GM12878 (cell line): Measurements from ENCODE around the gene TH. TPM values are rescaled to one million over a fixed set of nuclear protein-coding genes. Genes with fewer than 3 reads are reported as not detected.

Experiments used
- ATAC-seq: fragments of 200-7000 bp; cut with Tn5 transposase; 3 replicates; pipeline ENCODE4 v1.9.1; 2020; ENCODE audit warnings: mild to moderate bottlenecking, moderate library complexity
- BruUV-seq: library from RNA; stranded (reverse); fragments of 400-500 nt; replicated peaks from 2 replicates; lab custom pipeline; 2021; lab: Mats Ljungman, UMichigan
- CTCF ChIA-PET: fragments of 300-600 bp; sonication (Branson Sonifier 250); formaldehyde crosslinking; extraction: SDS; loops from one replicate; lab custom pipeline; 2021; ENCODE audit warnings: inconsistent platforms; lab: Yijun Ruan, JAX
- POLR2A ChIA-PET: fragments of 350-600 bp; formaldehyde crosslinking; extraction: SDS; loops from one replicate; lab custom pipeline; 2021; ENCODE audit warnings: inconsistent platforms; lab: Charles Lee
- RAD21 ChIA-PET: fragments of 300-600 bp; sonication (Branson Sonifier 250); formaldehyde crosslinking; loops from one replicate; lab custom pipeline; 2023; ENCODE audit warnings: antibody characterized with exemption; ENCODE audit not compliant: unreplicated experiment; lab: Charles Lee
- SMC1A ChIA-PET: fragments of 300-600 bp; sonication (Branson Sonifier 250); formaldehyde crosslinking; loops from one replicate; lab custom pipeline; 2023; ENCODE audit not compliant: unreplicated experiment, uncharacterized antibody; lab: Charles Lee
- DNase-seq: peaks from one replicate; pipeline ENCODE4 v3.0.0-alpha.2; 2011; ENCODE audit warnings: low read depth, low spot score
- FAIRE-seq: peaks from 3 replicates; lab custom pipeline; 2011; peaks lifted over from hg19 to GRCh38; lab: Jason Lieb, UNC
- H2AFZ ChIP-seq: 2 replicates; pipeline ENCODE4 v1.6.0; 2011; ENCODE audit warnings: low read depth, low read length, control low read depth; ENCODE audit not compliant: control insufficient read depth
- H3K27ac ChIP-seq: 2 replicates; pipeline ENCODE4 v1.5.1; 2011; ENCODE audit warnings: control low read depth; ENCODE audit not compliant: control insufficient read depth, insufficient read depth
- H3K27me3 ChIP-seq, 2 experiments: replicated peaks in 1 of 2; 2 replicates each; pipeline versions ENCODE4 v1.6.0 to v1.6.1; 2011; ENCODE audit warnings: low read length in 1 of 2; ENCODE audit not compliant: control insufficient read depth in 2 of 2, insufficient read depth in 2 of 2
- H3K36me3 ChIP-seq, 2 experiments: 2 replicates each; pipeline ENCODE4 v1.5.1; 2011; ENCODE audit warnings: low read length in 1 of 2; ENCODE audit not compliant: control insufficient read depth in 2 of 2, insufficient read depth in 2 of 2
- H3K4me1 ChIP-seq: 2 replicates; pipeline ENCODE4 v1.6.1; 2011; ENCODE audit warnings: mild to moderate bottlenecking, low read length, moderate library complexity, mixed read lengths; ENCODE audit not compliant: control insufficient read depth, insufficient read depth
- H3K4me2 ChIP-seq: 2 replicates; pipeline ENCODE4 v1.6.0; 2011; ENCODE audit warnings: control low read depth; ENCODE audit not compliant: control insufficient read depth, insufficient read depth
- H3K4me3 ChIP-seq: fragments of 200-600 bp; sonication (generic); 2 replicates; pipeline ENCODE4 v1.5.1; 2016
- H3K79me2 ChIP-seq: 2 replicates; pipeline ENCODE4 v1.6.0; 2011; ENCODE audit warnings: low read length; ENCODE audit not compliant: control insufficient read depth, insufficient read depth
- H3K9ac ChIP-seq: 2 replicates; pipeline ENCODE4 v1.8.0; 2011; ENCODE audit warnings: low read length, control low read depth, mixed read lengths; ENCODE audit not compliant: control insufficient read depth, insufficient read depth
- H3K9me3 ChIP-seq: replicated peaks from 3 replicates; pipeline ENCODE4 v1.5.1; 2011; ENCODE audit warnings: mild to moderate bottlenecking, low read length; ENCODE audit not compliant: control insufficient read depth, insufficient read depth
- H4K20me1 ChIP-seq: 2 replicates; pipeline ENCODE4 v1.6.0; 2011; ENCODE audit not compliant: control insufficient read depth, insufficient read depth
- CHD1 ChIP-seq: IDR thresholded peaks from 2 replicates; pipeline ENCODE4 v1.6.1; 2012; ENCODE audit warnings: low read depth, low read length, improper control_type of control experiment
- CREB1 ChIP-seq: IDR thresholded peaks from 2 replicates; pipeline ENCODE4 v1.6.1; 2012; ENCODE audit warnings: low read depth, mild to moderate bottlenecking, inconsistent platforms
- ETV6 ChIP-seq, 2 experiments: fragments of 450-650 bp in 1 of 2; IDR thresholded peaks in 1 of 2; conservative IDR thresholded peaks in 1 of 2; 2 replicates each; pipeline ENCODE4 v1.6.1; 2014; ENCODE audit warnings: antibody characterized with exemption in 1 of 2, borderline replicate concordance in 1 of 2, low read depth in 1 of 2, mild to moderate bottlenecking in 1 of 2, moderate library complexity in 1 of 2
- HDAC2 ChIP-seq: fragments of 200-600 bp; sonication (generic); IDR thresholded peaks from 2 replicates; pipeline ENCODE4 v1.6.1; 2017
- HDGF ChIP-seq: fragments of 450-650 bp; IDR thresholded peaks from 2 replicates; pipeline ENCODE4 v1.6.1; 2016; ENCODE audit warnings: antibody characterized with exemption
- IRF4 ChIP-seq: IDR thresholded peaks from 2 replicates; pipeline ENCODE4 v1.6.1; 2011; ENCODE audit warnings: low read depth, low read length
- IRF5 ChIP-seq: fragments of 450-650 bp; IDR thresholded peaks from 2 replicates; pipeline ENCODE4 v1.6.1; 2017; ENCODE audit warnings: borderline replicate concordance
- MEF2B ChIP-seq: fragments of 450-650 bp; IDR thresholded peaks from 2 replicates; pipeline ENCODE4 v1.6.1; 2018; ENCODE audit warnings: mild to moderate bottlenecking, moderate library complexity; ENCODE audit not compliant: partially characterized antibody, poor library complexity, severe bottlenecking
- NRF1 ChIP-seq: conservative IDR thresholded peaks from 2 replicates; pipeline ENCODE4 v1.6.1; 2011; ENCODE audit warnings: mild to moderate bottlenecking, low read depth, low read length, improper control_type of control experiment
- POU2F2 ChIP-seq: IDR thresholded peaks from 3 replicates; pipeline ENCODE4 v1.6.1; 2011; ENCODE audit warnings: low read depth, mild to moderate bottlenecking, low read length, borderline replicate concordance
- RBBP5 ChIP-seq: fragments of 200-600 bp; sonication (generic); conservative IDR thresholded peaks from 2 replicates; pipeline ENCODE4 v1.6.1; 2016
- RCOR1 ChIP-seq: conservative IDR thresholded peaks from 2 replicates; pipeline ENCODE4 v1.6.1; 2012; ENCODE audit warnings: low read depth, low read length, improper control_type of control experiment
- RELA ChIP-seq: fragments of 450-650 bp; IDR thresholded peaks from 2 replicates; pipeline ENCODE4 v1.8.0; 2014; ENCODE audit warnings: borderline replicate concordance; ENCODE audit not compliant: partially characterized antibody
- SIX5 ChIP-seq: IDR thresholded peaks from 2 replicates; pipeline ENCODE4 v1.6.1; 2011; ENCODE audit warnings: mild to moderate bottlenecking, low read depth, low read length, moderate library complexity; ENCODE audit not compliant: severe bottlenecking
- SRF ChIP-seq, 2 experiments: IDR thresholded peaks; 2 replicates each; pipeline ENCODE4 v1.6.1; 2011; ENCODE audit warnings: low read depth in 2 of 2, low read length in 2 of 2, mild to moderate bottlenecking in 1 of 2, moderate library complexity in 1 of 2
- STAT1 ChIP-seq: fragments of 450-650 bp; conservative IDR thresholded peaks from 2 replicates; pipeline ENCODE4 v1.6.1; 2014; ENCODE audit warnings: antibody characterized with exemption, mild to moderate bottlenecking
- TARDBP ChIP-seq: IDR thresholded peaks from 2 replicates; pipeline ENCODE4 v1.6.1; 2016; ENCODE audit warnings: borderline replicate concordance
- WRNIP1 ChIP-seq: IDR thresholded peaks from 2 replicates; pipeline ENCODE4 v1.6.1; 2011; ENCODE audit warnings: low read depth, low read length, improper control_type of control experiment, borderline replicate concordance
- YBX1 ChIP-seq: fragments of 450-650 bp; IDR thresholded peaks from 2 replicates; pipeline ENCODE4 v1.6.1; 2016; ENCODE audit warnings: antibody characterized with exemption
- WGBS: methylation state at CpG from one replicate; pipeline ENCODE4 v1.1.6; 2016; ENCODE audit warnings: low lambda C conversion rate; ENCODE audit not compliant: insufficient replicate concordance, insufficient coverage; ENCODE audit errors: missing lambda C conversion rate; 5-methylcytosine and 5-hydroxymethylcytosine counted together
- in situ Hi-C: fragments of 300-500 bp; cut with MboI; formaldehyde crosslinking; loops from 9 replicates; pipeline ENCODE4 v1.14.3; 2018; ENCODE audit warnings: mixed read lengths
- intact Hi-C: fragments of 100-400 bp; cut with micrococcal nuclease; formaldehyde crosslinking; loops from one replicate; pipeline ENCODE4 v1.14.2; 2022; ENCODE audit not compliant: unreplicated experiment
- polyA plus RNA-seq, 11 experiments: library from polyadenylated mRNA; depleted of rRNA in 4 of 11; unstranded in 6 of 11; stranded (reverse) in 5 of 11; fragments of >200 nt; fragmentation: Nextera tagmentation in 4 of 11; fragmentation: Illumina TruSeq in 1 of 11; extraction: Ambion mirVana in 4 of 11; extraction: Trizol in 1 of 11; gene quantifications; 1 replicate in 1 of 11; 2 replicates in 10 of 11; pipeline versions ENCODE4 v1.2.1 to v1.2.3, GENCODE V29; 2011 to 2016; ENCODE audit warnings: inconsistent platforms in 2 of 11, missing spikeins in 2 of 11, low read depth in 1 of 11
- total RNA-seq, 4 experiments: library from RNA; depleted of rRNA in 3 of 4; stranded (reverse); fragments of >200 nt in 3 of 4; fragmentation: Illumina TruSeq in 1 of 4; extraction: Trizol in 1 of 4; gene quantifications; 2 replicates each; pipeline versions ENCODE4 v1.2.1 to v1.2.3, GENCODE V29; 2013 to 2021
- TF ChIP-seq, protein P1 (sequence below): fragments of 150-350 bp; IDR thresholded peaks from 2 replicates; pipeline ENCODE4 v1.6.1; 2014; ENCODE audit warnings: mild to moderate bottlenecking, low read depth, low read length
- TF ChIP-seq, protein P2 (sequence below): IDR thresholded peaks from 2 replicates; pipeline ENCODE4 v1.6.1; 2012; ENCODE audit warnings: low read depth, low read length, improper control_type of control experiment

The TH gene
- total and polyA plus RNA-seq, 10 of the 15 experiments (the other 5 are each of a cell fraction or from before 2014, with no cell fraction given), result not detected

- ChIA-PET POLR2A (no interaction called here), CTCF (no interaction called here)
- in situ Hi-C loops, result no loop called here
Measured at GRCh38 chr11:2191883-2192282, 20.3 kb upstream of the TH start.

DNA sequence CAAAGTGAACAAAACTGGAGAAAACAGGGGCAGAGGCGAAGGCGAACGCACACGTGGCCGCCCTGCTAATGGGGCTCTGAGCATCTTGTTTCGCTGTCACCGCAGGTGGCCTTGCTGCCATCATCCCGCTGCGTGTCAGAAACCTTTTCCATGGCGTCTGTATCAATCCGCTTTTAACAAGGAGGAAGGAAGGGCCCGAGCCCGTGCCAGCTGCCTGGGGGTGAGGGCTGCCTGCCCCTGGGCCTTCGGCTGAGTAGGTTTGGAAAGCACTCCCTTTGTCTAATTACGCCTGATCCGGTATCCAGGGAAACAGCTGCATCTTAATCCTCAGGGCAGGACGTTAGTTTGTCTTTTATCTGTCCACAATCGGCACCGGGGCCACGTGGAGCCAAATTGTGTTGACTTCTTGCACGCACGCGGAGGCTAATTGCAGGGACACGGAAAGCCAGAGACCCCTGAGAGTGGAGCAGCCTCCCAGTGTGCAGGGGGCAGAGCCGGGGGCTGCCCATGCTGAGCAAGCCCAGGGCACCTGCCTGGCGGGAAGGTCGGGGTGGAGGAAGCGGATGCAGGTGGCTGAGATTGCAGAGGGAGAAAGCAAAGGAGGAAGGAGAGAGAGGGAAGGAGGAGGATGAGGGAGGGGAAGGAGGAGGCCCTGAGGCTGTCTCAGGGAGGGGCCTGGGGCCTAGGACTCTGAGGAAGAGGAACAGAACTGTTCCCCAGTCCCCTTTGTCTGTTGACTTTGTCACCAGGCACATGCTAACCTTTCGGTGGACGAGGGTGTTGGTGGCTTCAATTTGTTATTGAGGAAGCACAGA is 19.2 kb upstream of the TH start:
- intact Hi-C loops, result loop anchor here (10.0 kb wide), 1 partner anchor 344 kb away; no protein-coding TSS in a partner anchor
- H2AFZ ChIP-seq, result no peak overlapping the region
- POLR2A ChIA-PET, result no interaction called here
- no peak for ATAC-seq
- 24% methylated on average over 30 of the region's 30 CpGs for WGBS
- no peaks in the 10 kb centered on the region for H3K9me3 ChIP-seq
- no peak for FAIRE-seq
- SMC1A ChIA-PET, result no interaction called here
- no TSS peak for BruUV-seq
- no peak overlapping the region for H3K9ac ChIP-seq
- H3K4me2 ChIP-seq, result peak overlapping the region; percentile 9; the same call in 1 of the 2 replicates
- no peak for DNase-seq
- H3K27ac ChIP-seq, result no peak overlapping the region
- no peaks in the 10 kb centered on the region for H3K36me3 ChIP-seq
- H3K4me1 ChIP-seq, result no peaks in the 10 kb centered on the region
- H4K20me1 ChIP-seq, result no peaks in the 10 kb centered on the region
- in situ Hi-C loops, result no loop called here
- no peak overlapping the region for H3K4me3 ChIP-seq
- RAD21 ChIA-PET, result no interaction called here
- no peaks in the 10 kb centered on the region for H3K27me3 ChIP-seq
- no peaks in the 10 kb centered on the region for H3K79me2 ChIP-seq
- CTCF ChIA-PET, result no interaction called here
- no peak for TF ChIP-seq RELA
- no peak for TF ChIP-seq IRF5
- TF ChIP-seq, protein P1, sequence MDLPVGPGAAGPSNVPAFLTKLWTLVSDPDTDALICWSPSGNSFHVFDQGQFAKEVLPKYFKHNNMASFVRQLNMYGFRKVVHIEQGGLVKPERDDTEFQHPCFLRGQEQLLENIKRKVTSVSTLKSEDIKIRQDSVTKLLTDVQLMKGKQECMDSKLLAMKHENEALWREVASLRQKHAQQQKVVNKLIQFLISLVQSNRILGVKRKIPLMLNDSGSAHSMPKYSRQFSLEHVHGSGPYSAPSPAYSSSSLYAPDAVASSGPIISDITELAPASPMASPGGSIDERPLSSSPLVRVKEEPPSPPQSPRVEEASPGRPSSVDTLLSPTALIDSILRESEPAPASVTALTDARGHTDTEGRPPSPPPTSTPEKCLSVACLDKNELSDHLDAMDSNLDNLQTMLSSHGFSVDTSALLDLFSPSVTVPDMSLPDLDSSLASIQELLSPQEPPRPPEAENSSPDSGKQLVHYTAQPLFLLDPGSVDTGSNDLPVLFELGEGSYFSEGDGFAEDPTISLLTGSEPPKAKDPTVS, result no peak
- no peak for TF ChIP-seq STAT1
- TF ChIP-seq TARDBP, result no peak
- TF ChIP-seq, protein P2, sequence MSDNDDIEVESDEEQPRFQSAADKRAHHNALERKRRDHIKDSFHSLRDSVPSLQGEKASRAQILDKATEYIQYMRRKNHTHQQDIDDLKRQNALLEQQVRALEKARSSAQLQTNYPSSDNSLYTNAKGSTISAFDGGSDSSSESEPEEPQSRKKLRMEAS, result no peak
- TF ChIP-seq NRF1, result no peak

More at GRCh38 chr11:2191883-2192282, 20.3 kb upstream of the TH start:
- Histone ChIP-seq H3K27me3 (no peaks in the 10 kb centered on the region), H3K4me2 (no peak overlapping the region), H3K9ac (no peak overlapping the region), H2AFZ (no peak overlapping the region), H3K27ac (no peak overlapping the region), H4K20me1 (no peaks in the 10 kb centered on the region), H3K9me3 (no peaks in the 10 kb centered on the region), H3K79me2 (no peaks in the 10 kb centered on the region), H3K36me3 (no peaks in the 10 kb centered on the region), H3K4me3 (no peak overlapping the region), H3K4me1 (no peaks in the 10 kb centered on the region)
- ChIA-PET RAD21 (no interaction called here), SMC1A (no interaction called here)
- WGBS, result 5% methylated on average over 7 of the region's 7 CpGs
- no peak for FAIRE-seq
- no TSS peak for BruUV-seq
- DNase-seq, result no peak
- intact Hi-C loops, result loop anchor here (10.0 kb wide), 1 partner anchor 343 kb away; no protein-coding TSS in a partner anchor
- no peak for ATAC-seq
- TF ChIP-seq RBBP5 (no peak), CHD1 (no peak), WRNIP1 (no peak), IRF4 (no peak), HDGF (no peak), CREB1 (no peak), SIX5 (no peak), HDAC2 (no peak), MEF2B (no peak), POU2F2 (no peak), RCOR1 (no peak), SRF (IDR thresholded peaks at IDR 0.05; ENCODE audit: low read depth in 2 of 2, low read length in 2 of 2) (no peak), YBX1 (no peak), ETV6 (conservative IDR thresholded peaks at IDR 0.05 in 1 of 2, IDR thresholded peaks at IDR 0.05 in 1 of 2; ENCODE audit: borderline replicate concordance in 1 of 2, low read depth in 1 of 2) (no peak)
- TF ChIP-seq, all 136 proteins: peak for 0
